Dedifferentiated amniotic fluid mesenchymal stem cell (primary cell): Measurements from ENCODE around the gene GZMM.

Experiments
- DNase-seq: peaks from one replicate; pipeline ENCODE4 v3.0.0-alpha.2; 2016; ENCODE audit errors: extremely low spot score

GZMM gene

DNA sequence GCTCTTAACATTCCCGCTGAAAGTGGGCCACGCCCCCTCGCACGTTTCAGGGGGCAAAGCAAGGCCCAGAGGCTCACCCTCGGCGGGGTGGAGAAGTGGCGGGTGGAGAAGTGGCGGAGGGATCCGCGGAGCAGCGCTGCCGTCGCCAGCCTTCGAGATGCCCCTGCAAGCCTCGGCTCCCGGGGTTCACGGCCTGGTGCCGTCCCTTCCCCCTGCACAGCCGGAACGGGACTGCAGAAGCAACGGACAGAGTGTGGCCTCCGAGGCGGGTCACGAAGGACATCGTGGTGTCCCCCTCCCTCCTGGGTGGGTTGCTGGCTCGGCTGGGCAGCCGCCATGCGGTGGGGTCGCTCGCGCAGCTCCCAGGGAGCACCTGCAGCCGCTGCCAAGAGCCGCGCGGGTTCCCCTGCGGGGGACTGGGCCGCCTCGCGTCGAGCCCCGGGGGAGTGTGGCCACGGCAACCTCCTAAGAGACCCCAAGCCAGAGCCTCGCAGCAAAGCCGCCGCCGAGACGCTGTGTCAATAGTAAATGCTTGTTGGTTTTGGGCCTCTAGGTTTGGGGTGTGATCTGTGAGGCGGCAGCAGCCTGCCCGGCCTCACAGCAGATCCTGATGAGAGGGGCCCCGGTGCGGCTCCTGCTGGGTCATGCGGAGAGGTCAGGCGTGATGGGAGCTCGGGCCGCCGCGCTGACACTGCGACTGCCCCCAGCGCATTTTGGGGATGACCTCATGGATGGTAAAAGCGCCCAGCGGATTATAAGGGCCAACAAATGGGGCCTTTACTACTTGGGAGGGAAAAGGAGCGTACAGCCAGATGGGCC, 31.1 kb upstream of the GZMM start:
- no peak for DNase-seq

DNA sequence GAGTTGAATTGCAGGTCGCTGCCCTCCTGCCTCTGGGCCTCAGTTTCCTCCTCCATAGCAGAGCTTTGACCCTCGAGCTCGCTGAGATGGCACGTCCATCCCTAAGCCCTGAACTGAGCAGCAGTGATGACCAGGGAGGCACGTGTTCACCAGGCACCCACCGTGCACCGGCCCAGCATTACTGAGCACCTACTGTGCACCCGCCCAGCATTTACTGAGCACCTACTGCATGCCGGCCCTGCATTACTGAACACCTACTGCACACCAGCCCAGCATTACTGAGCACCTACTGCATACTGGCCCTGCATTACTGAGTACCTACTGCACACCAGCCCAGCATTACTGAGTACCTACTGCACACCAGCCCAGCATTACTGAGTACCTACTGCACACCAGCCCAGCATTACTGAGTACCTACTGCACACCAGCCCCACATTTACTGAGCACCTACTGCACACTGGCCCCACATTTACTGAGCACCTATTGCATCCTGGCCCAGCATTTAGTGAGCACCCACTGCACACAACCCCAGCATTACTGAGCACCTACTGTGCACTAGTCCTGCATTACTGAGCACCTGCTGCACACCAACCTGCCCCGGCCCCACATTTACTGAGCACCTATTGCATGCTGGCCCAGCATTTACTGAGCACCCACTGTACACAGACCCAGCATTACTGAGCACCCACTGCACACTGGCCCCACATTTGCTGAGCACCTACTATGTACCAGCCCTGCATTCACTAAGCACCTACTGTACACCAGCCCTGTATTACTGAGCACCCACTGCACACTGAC, 30.3 kb upstream of the GZMM start:
- no peak for DNase-seq

DNA sequence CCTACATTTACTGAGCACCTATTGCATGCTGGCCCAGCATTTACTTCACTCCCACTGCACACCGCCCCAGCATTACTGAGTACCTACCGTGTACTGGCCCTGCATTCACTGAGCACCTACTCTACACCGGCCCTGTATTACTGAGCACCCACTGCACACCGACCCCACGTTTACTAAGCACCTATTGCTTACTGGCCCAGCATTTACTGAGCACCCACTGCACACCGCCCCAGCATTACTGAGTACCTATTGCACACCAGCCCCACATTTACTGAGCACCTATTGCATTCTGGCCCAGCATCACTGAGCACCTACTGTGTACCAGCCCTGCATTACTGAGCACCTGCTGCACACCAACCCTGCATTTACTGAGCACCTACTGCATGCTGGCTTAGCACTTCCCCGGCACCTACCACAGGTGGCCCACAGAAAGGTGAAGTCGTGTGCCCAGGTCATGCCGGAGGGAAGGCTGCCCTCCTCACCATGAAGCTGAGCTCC, 29.6 kb upstream of the GZMM start:
- no peak for DNase-seq

DNA sequence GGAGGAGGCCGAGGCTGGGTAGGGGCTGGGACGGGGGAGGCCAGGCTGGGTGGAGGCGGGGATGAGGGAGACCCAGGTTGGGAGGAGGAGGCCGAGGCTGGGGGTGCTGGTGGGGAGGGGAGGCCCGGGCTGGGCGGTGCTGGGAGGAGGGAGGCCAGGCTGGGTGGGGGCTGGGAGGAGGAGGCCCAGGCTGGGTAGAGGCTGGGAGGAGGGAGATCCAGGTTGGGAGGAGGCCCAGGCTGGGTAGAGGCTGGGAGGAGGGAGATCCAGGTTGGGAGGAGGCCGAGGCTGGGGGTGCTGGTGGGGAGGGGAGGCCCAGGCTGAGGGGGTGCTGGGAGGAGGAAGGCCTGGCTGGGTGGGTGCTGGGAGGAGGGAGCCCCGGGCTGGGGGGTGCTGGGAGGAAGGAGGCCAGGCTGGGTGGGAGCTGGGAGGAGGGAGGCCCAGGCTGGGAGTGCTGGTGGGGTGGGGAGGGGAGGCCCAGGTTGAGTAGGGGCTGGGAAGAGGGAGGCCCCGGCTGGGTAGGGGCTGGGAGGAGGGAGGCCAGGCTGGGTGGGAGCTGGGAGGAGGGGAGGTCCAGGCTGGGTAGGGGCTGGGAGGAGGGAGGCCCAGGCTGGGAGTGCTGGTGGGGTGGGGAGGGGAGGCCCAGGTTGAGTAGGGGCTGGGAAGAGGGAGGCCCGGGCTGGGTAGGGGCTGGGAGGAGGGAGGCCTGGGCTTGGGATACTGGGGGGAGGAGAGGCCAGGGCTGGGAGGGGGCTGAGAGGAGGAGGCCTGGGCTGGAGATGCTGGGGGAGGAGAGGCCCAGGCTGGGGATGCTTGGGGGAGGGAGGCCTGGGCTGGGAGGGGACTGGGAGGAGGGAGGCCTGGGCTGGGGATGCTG, 25.9 kb upstream of the GZMM start:
- peak; percentile 87 for DNase-seq

DNA sequence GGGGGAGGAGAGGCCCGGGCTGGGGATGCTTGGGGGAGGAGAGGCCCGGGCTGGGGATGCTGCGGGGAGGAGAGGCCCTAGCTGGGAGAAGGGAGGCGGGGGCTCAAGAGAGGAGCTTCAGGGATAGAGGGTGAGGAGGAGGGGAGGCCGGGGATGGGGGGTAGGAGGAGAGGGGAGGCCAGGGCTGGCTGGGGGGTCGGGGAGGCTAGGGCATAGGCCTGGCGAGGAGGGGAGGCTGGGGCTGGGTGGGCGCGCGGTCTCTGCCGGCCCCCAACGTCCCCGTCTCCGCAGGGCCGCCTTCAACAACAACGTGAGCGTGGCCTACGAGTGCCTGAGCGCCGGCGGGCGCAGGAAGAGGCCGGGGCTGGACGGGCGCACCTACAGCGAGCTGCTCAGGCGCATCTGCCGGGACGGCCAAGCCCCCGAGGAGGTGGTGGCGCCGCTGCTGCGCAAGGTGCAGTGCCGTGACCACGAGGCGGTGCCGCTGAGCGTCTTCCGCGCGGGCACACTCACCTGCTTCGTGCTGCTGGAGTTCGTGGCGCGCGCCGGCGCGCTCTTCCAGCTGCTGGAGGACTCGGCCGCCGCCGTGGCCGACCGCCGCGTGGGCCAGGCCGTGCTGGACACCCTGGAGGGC, 25.1 kb upstream of the GZMM start:
- DNase-seq, result no peak

DNA sequence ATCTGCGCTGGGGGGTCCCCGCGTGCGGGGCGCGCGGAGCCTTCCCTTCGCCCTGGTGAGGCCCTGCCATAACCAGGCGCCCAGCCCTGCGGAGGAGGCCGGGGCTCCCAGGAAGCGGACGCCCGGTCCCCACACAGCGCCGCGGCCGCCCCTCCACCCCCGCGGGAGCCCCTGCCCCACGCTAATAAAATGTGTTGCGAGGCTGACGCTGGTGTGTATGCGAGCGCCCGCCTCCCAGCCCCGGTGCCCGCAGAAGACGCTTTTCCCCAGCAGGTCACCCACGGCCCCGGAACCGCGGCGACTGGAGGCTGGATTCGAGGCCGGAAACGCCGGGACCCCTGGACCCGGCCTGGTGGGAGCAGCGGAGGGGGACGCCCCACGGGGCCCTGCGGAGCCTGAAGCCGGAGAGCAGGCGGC, 24.4 kb upstream of the GZMM start:
- DNase-seq, result no peak

DNA sequence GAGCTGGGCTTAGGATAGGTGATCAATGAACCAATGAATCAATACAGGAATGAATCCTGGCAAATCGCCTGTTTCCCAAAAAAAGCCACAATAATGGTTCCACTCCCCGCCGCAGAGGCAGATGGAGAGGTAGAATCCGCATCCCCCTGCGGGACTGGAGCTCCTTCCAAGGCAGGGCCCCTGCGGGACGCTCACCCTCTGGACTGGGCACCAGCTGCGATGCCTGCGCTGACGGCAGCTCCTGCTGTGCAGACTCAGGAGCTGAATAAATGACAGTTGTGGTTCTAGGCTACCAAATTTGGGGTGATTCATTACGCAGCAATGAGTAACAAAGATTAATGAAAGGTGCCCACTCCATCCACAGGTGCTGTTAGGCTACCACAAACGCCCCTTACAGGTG, 21.1 kb upstream of the GZMM start:
- no peak for DNase-seq

DNA sequence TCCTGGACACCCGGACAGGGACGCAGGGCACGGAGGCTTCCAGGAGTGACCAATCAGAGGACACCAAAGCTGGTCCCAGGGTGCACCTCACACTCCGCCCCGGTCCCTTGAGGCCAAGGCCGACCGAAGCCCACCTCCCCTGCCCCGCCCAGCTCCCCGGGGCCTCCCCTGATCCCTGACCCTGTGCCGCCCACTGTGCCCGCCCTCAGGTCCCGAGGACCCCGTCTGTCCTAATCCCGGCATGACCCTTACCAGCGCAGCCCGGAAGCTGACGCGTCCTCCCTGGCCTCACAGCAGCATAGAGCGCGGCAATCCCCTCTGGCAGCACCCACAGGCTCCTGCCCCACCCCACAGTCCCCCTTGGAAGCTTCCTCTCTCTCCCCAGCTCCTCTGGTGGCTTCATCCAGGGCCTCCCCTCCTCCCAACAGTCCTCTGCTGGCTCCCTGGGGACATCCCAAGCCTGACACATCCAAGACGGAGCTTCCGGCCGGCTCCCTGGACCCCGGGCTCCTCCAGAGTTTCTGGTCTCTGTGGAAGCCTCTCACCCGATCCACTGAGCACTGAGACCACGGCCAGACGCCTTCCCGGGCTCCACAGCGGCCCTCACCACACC, 19.7 kb upstream of the GZMM start:
- DNase-seq, result no peak

DNA sequence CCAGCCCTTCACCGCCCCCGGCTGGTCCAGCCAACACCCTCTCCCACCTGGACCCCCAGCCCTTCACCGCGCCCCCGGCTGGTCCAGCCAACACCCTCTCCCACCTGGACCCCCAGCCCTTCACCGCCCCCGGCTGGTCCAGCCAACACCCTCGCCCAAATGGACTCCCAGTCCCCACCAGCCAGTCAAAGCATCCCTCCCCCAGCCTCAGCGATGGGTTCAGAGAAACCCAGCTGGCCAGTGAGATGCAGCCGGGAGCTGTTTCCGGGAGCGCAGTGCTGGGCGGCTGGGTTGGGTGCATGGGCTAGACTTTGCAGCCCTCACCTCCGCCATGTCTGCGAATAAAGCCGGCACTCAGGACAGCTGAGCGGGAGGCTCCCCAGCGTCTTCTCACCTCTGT, 18.8 kb upstream of the GZMM start:
- DNase-seq, result no peak

DNA sequence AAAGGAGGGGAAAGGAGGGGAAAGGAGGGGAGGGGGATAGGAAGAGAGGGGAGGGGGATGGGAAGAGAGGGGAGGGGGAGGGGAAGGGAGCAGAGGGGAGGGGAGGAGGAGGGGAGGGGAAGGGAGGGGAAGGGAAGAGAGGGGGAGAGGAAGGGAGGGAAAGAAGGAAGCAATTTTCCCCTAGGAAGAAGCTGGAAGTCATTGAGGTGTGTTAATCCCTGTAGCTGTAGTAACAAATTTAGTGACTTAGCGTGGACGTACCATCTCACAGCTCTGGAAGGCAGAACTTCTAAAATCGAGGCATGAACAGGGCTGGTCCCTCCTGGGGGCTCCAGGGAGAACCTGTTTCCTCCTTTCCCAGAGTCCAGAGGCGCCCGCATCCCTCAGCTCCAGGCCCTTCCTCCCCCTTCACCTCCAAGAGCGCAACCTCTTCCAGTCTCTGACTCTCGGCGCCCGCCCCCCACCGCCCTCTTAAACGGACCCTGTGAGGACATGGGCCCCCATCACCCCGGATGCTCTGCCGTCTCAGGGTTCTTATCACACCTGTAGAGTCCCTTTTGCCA, 17.9 kb upstream of the GZMM start:
- no peak for DNase-seq

DNA sequence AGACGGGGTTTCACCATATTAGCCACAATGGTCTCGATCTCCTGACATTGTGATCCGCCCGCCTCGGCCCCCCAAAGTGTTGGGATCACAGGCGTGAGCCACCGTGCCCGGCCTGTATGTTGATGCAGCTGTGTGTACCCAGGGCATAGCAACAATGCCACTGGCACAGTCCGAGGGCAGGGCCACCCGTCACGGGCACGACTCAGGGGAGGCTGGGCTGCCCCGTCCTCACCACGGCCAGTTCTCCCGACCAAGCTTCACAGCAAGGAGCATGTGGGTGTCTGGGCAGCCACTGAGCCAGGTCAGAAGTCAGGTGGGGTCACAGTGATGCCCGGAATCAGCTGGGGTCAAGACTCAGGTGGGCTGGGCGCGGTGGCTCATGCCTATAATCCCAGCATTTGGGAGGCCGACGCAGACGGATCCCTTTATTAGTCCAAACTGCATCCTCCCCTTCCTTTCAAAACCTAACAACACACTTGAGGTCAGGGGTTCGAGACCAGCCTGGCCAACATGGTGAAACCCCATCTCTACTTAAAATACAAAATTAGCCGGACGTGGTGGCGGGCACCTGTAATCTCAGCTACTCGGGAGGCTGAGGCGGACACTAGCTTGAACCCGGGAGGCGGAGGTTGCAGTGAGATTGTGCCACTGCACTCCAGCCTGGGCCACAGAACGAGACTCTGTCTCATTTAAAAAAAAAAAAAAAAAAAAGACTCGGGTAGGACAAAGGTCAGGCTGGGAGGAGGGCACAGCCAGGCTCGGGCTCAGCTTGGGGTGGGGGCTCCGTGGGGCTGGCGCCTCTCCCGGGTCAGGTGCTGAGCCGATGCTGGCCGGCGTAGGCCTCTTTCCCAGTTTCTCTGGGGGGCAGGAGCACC, 13.5 kb upstream of the GZMM start:
- DNase-seq, result no peak

DNA sequence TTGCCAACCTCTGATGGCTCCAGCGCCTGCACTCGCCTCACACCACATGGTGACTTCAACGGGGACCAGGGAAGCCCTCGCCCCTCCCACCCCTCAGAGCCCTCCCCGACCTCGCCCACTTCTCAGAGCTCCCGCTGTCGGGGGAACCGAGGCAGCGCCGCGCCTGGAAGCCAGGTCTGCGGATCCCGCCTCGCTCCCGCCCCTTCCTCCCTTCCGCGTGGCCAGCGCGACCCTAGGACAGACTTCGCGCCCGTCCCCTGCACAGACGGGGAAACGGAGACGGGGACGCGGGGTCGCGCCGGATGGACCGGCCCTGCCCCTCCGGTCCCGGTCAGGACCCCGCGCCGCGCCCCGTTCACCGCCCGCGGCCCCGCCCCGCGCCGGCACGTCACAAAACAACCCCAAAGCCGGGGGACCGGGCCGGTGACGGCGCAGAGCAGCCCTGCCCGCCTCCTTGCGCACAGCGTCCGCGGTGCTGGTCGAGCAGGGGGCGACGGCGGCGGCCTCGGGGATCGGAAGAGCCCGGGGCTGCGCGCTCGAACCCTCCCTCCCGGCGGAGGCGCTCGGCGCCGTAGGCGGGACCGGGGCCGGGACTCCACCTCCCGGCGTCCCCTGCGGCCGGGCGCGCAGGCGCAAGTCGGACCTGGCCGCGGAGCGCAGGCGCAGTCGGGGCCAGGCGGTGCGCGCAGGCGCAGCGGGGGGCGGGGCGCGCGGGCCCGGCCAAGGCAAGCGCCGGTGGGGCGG, 12.7 kb upstream of the GZMM start:
- peak; percentile 66 for DNase-seq

DNA sequence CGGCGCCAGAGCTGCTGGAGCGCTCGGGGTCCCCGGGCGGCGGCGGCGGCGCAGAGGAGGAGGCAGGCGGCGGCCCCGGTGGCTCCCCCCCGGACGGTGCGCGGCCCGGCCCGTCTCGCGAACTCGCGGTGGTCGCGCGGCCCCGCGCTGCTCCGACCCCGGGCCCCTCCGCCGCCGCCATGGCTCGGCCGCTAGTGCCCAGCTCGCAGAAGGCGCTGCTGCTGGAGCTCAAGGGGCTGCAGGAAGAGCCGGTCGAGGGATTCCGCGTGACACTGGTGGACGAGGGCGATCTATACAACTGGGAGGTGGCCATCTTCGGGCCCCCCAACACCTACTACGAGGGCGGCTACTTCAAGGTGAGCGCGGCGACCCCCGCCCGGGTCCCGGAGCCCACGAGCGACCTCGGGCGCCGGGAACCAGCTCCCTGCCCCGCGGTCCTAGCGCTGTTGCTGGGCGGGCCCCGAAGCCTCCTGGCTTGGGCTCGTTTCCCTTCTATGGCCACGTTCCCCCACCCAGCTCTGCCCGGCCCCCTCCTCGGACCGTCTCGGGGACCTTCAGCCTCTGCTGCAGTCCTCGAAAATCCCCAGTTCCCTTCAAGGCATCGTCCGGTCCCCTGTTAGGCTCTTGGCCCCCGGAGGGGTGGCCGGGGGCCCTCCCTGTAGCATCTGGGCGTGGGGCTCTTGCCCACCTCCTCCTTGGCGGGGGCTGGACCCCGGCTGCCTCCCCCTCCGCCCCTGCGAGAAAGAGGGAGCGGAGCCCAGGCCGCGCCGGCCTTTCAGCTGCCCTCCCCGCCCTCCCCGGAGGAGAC, 11.9 kb upstream of the GZMM start, which contains the start of gene CDC34:
TSS of gene CDC34 (plus strand) at position 8 of the 808 bp plus-strand sequence. CDS start at position 180, 172 bp downstream.
- no peak for DNase-seq

DNA sequence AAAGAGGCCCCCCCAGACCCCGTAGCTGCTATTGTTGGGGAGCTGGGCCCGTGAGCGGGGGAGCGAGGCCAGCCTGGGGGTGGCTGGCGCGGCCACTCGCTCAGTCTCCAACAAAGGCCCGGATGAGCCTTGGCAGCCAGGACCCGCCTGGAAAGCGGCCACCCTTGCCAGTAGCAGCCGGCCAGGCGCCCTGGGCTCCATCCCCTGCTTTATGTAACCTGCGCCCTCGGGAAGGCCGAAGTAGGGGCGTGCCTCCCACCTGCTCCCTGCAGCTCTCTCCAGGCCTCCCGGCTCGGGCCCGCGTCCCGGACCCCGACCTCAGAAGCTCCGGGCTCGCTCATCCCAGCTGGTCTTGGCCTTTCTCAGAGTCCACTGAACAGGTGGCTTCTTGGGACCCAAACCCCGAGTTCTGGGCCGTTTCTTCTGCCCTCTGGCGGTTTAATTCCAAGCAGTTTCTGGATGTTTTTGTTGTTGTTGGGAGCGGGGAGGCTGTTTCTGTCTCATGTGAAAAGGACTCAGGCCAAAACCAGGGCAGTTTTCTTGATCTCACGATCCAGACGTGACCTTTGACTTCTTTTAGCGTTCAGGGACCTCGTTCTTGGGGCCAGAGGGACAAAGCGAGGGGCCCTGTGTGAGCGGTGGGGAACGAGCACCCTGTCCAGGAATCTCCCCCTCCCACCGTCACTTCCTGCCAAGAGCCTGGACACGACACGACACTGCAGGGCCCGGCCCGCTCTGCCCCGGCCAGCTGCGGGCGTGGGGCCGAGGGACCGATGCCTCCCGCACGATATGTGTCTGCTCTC, 11.1 kb upstream of the GZMM start:
- peak; percentile 61 for DNase-seq

DNA sequence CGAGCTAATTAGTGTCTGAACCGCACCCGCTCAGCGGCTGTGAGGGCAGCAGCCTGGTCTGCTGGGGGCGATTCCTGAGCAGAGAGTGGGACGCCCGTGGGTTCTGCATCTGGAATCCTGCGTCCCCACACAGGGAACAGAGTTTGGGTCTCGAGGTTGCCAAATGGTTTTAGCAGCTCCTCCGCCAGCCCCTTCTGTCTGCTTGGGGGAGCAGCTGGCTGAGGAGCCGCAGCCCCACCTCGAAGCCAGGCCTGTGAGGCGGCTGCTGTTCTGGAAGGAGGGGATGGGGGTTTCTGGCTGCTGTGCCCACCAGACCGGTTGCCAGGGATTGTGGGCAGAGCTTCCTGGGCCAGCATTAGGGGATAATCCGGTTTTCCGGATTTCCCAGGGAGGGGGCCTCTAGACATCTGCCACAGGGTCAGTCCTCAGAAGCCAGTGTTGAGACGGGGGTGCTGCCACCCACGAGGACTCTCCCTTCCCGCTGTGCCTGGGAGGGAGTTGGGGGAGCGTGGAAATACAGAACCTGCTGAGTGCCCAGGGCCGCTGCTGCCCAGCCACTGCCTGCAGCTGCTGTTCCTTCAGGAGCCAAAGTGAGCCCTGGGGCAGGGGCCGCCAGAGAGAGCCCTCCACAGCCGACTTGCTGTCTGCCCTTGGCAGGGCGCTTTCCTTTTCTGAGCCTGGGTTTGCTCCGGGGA, 10.3 kb upstream of the GZMM start:
- no peak for DNase-seq

DNA sequence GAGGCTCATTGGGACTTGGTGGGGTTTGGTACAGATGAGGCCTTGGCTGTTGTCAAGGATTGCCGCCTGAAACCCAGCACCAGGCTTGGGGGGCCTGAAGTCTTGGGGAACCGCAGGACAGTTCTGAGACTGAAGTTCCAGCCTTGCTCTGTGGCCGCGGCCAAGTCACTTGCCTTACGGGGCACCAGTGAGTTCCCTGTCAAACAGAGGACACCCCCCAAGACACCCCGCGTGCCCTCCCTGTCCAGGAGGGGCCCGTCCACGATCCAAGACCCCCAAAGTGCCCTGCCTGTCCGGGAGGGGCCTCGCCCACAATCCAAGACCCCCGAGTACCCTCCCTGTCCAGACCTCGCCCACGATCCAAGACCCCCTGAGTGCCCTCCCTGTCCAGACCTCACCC, 9.8 kb upstream of the GZMM start:
- DNase-seq, result no peak
